ENCODE data around the gene ELMO1.

GRCh38 chr7:37109843-37110242, 338.8 kb downstream of the ELMO1 start:
- TF ChIP-seq CTCF (IDR thresholded peaks at IDR 0.05; ENCODE audit: low read depth, low read length, poor library complexity, severe bottlenecking) (no peak), EZH2phosphoT487 (IDR thresholded peaks at IDR 0.05; ENCODE audit: borderline replicate concordance, low read length) (no peak)
